GM19468 (cell line): ENCODE results near the gene TEX28.
"Not testable (repeated sequence)": the region's sequence is repeated elsewhere in the genome, so short reads cannot be mapped to it uniquely, and the experiment has no call there.

ENCODE experiments used
- ATAC-seq: cut with Tn5 transposase; IDR thresholded peaks from one replicate; pipeline ENCODE4 v1.9.1; 2021; ENCODE audit warnings: mild to moderate bottlenecking, moderate library complexity, moderate number of reproducible peaks; ENCODE audit not compliant: unreplicated experiment; ENCODE audit errors: extremely low read depth

TEX28 gene, protein sequence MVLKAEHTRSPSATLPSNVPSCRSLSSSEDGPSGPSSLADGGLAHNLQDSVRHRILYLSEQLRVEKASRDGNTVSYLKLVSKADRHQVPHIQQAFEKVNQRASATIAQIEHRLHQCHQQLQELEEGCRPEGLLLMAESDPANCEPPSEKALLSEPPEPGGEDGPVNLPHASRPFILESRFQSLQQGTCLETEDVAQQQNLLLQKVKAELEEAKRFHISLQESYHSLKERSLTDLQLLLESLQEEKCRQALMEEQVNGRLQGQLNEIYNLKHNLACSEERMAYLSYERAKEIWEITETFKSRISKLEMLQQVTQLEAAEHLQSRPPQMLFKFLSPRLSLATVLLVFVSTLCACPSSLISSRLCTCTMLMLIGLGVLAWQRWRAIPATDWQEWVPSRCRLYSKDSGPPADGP

DNA sequence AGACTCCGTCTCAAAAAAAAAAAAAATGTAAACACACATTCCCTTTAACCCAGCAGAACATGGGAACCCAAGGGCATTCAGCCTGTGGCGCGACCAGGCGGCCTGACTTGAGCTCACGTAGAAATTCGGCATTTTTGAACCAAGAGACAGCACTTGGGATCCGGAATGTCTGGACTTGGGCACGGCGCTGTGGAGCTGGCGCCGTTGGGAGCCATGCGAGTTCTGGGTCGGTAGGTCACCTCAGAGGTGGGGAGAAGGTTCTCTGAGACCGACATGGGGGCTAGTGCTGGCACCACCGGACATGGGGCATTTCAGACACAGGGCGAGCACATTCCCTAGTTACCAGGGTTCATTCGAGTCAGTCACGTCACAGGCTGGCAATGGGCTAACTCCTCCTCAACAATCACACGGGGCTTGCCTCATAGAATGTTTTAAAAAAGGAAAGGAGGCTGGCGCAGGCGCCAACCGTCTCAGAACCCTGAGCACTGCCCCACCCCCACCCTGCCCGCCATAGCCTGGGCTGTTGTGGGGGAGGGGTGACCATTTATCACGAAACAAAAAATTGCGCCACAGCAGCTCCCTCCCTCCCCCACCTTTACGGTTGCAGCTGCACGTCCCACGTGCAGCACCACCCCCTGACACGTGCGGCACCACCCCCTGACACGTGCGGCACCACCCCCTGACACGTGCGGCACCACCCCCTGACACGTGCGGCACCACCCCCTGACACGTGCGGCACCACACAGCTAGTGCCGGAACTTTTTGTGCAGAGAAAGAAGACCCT lies at the start of gene TEX28:
Gene TEX28 (minus strand): TSS at position 334 of the 784 bp plus-strand sequence. CDS start 3,007 bp downstream, outside the sequence.
- ATAC-seq: no peak

DNA sequence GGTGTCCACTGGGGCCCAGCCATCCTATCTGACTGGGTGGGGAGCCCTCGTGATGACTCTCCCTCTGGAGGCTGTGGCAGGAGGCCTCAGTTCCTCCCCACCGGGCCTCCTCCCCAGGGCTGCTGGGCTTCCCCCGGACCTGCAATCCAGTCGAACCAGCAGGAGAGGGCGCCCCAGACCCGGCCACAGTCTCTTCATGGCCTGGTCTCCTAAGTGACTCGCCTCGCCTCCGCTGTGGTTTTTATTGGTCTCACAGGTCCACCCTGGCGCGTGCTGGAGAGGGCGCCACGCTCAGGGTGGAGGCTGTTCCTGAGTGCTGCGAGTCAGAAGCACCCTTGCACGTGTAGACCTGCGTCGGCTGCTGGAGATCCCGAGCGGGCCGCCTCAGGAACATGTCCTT lies 48.7 kb upstream of the TEX28 start:
- ATAC-seq: not testable (repeated sequence)

DNA sequence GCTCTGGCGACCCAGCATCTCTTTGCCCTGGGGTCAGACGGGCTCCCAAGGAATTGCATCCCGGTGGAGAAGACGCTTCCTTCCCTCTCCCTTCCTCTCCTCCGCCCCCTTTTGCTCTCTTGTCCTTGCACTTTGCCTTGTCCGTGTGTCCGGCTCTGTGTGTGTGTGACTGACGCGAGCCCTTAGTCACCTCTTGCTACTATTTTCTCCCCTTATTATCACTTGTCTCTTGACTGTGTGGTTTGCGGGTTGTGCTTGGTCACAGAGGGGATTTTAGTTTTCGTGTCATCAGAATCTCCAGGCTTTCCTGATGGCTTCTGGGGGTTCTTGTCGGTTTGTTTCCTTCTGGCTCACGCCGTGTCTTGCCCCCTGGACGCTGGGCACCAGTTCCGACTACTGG lies 48.1 kb upstream of the TEX28 start:
- not testable (repeated sequence) for ATAC-seq

DNA sequence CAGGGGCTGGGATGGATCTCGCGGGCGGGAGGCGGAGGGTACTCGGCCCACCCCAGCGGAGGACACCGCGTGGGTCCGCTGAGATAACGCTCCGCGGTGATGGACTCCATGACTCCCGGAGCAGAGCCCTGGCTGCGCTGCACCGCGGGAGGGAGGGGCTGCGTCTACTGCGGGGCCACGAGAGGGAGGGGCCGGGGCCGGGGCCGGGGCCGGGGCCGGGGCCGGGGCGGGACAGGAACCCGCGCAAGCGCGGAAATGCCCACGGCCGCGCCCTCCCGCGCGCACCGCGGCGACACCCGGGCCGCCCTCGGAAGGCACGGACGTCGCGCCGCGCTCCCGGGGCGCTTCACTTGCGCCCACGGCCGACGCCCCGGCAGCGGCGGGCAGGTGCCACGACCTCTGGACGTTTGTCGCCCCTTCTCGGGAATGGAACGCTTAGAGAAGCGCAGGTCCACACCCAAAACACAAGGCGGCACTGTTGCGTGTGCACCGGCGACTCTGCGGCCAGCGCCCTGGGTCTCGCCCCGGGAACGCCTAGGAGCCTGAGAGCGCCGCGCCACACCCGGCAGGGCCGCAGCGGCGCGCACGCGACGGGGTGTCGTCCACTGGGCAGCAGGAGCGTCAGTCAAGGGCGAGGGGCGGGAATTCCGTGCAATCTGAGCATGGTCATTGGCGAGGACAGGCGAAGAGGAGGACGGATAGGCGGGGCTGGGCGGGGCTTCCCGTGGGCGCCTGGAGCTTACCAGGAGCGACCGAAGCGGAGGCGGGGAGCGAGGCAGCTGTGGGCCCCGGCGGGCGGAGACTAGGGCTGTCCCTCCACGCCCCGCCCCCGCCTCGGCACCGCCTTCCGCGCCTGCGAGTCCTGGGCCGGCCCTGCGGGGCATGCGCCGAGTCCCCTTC lies 46.7 kb upstream of the TEX28 start:
- ATAC-seq: peak; percentile 56

DNA sequence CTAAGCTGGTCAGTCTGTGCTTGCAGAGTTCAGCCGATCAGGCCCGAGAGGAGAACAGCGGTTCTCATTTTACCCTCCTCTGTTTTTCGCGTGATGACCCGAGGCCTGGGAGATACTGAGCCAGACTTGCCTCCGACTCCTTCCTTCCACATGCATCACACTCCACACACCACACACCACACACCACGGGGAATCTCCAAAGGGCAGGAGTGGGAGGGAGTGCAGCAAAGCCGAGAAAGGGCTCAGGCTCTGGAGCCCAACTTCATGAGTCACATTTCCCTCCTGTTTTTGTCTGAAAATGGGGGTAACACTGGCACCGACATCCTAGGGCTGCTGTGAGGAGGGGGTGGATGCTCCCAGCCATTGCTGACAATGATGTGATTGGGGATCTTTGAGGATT lies 39.6 kb upstream of the TEX28 start:
- ATAC-seq: no peak

DNA sequence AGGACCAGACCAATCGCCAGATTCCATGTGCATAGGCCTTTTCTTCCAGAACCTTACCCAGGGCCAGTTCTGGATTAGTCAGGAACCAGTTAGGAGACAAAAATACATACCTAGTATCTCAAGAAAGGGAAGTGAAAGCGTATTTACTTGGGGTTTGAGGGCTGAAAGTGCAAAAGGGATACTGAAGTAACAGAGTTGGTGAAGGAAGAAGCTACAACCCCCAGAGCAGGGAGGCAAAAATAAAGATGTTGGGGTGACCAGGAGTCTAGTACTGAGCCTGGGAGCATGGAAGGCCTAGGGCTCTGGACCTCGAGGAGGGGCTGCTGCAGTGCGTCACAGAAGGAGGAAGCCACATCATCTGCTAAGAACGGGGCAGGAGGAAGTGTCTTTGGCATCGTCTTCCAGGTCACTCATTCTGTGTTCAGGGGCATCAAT lies 38.9 kb upstream of the TEX28 start:
- ATAC-seq: no peak

DNA sequence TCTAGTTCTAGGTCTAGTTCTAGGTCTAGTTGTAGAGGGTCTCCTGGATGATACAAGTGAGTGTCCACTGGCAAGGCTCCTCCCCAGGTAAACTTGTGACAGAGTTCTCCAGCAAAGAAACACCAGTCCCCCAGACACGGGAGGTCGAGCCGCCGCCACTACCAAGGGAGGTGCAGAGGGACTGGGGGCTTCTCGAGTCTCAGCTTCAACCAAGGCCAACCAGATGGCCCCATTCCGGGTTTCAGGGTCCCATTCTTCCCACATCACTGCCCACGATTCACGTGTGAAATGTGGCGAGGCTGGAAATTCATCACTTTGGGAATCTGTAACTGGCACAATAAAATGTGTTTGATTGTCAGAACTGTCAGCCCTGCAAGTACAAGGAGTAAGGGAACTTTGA lies 38.2 kb upstream of the TEX28 start:
- no peak for ATAC-seq

DNA sequence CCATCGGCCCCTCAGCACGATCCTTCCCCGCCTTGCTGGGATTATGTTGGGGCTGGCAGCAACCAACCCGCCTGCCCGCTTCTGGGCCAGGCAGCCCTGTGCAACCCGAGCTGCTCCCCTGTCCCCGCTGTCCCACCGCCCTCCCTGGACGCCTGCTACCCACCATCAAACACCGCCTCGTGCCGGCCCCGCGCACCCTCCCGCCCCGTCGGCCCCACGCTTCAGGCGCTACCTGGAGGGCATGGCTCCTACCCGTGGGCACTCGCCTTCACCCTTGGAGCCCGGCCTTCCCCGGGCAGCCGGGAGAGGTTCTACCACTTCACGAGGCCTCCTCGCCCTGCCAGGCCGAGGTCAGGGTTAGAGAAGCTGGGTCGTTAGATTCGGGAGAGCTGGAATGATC lies 37.6 kb upstream of the TEX28 start:
- no peak for ATAC-seq

DNA sequence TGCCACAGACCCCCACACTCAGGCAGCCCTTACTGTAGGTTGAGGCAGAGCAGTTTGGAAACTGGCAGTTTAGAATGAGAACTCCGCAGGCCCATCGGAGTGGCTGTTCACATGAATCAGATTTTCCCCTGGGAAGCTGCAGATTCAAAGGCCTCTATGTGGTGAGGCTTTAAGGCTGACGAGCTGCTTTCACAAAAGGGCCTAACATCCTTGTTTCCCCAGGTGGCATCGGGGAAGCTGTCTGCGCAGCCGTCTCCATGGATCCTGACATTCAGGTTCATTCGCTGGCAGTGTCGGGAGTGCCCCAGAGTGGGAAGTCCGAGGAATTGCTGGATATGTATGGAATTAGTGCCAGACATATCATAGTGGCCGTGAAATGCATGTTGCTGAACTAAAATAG lies 34.4 kb upstream of the TEX28 start:
- no peak for ATAC-seq

- ATAC-seq: no peak
Measured at GRCh38 chrX:154328646-154329045, 33.7 kb upstream of the TEX28 start.

GRCh38 chrX:154327038-154327820 lies 32.3 kb upstream of the TEX28 start:
- ATAC-seq: no peak

- no peak for ATAC-seq
Measured at GRCh38 chrX:154325541-154325940, 30.6 kb upstream of the TEX28 start.

DNA sequence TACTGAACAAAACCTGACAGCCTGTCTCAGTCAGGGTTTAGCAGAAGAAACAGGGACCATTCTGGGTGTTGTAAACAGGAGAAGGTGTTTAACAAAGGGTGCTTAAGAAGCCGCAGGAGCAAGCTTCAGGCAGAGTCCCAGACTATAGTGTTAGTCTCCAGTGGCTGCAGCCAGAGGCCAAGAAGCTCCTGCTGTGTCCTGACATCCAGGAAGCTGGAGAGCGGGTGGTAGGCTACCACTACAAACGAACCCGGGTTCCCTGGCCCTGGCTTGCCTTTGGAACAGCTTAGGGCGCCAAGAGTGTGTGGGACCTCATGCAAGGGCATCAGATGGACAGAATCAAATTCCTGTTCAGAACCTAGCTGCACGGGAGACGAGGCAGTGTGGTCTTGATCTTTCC lies 28.6 kb upstream of the TEX28 start:
- ATAC-seq: no peak

DNA sequence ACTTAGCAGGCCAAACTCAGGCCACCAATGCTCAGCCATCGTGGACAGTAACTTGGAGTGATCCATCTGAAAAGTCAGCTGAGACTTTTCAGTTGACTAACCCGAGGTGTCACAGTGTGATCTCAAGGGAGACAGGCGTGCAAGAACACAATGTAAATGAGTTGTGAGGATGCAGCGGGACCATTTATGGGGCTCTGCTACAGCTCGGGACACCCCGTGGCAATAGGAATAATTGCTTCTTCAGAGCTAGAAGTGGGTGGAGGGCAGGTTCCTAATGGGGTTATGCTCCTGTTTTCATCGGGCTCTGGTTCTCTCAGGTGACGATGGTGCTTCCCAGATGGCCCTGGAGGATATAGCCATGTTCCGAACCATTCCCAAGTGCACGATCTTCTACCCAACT lies 28.0 kb upstream of the TEX28 start:
- no peak for ATAC-seq

GRCh38 chrX:154321594-154321993 lies 26.7 kb upstream of the TEX28 start:
- no peak for ATAC-seq

- no peak for ATAC-seq
Measured at GRCh38 chrX:154321152-154321551, 26.2 kb upstream of the TEX28 start.

- ATAC-seq: no peak
Measured at GRCh38 chrX:154320406-154320805, 25.5 kb upstream of the TEX28 start.

DNA sequence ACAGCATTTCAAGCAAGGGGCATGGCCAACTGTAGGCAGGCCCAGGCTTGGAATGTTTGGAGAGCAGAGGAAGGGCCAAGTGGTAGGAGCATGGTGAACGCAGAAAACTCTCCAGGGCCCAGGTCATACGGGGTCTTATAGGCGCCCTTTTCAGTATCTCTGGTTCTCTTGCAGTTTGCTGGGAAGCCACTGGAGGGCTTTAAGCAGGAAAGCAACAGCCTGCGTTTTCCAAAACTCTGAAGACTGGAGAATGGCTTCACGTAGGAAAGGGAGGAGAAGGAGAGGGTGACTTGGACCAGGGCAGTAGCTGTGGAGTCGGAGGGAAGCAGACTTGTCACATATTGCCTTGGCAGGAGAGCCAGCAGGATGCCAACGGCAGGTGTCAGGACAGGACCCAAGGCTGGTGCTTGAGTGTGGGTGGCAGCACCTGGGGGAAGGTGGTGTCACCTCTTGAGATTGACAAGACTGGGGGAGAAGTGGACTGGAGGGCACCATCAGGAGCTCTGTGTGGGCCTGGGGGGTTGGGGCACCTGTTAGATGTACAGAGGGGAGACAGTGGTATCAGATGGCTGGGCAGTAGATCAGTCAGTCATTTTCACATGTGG lies 22.6 kb upstream of the TEX28 start:
- ATAC-seq: no peak

GRCh38 chrX:154315416-154315815 lies 20.5 kb upstream of the TEX28 start:
- no peak for ATAC-seq
